ENCODE data around the gene LPIN1. TPM values are rescaled to one million over a fixed set of nuclear protein-coding genes. Genes with fewer than 3 reads are reported as not detected.
"Not testable (repeated sequence)": the region's sequence is repeated elsewhere in the genome, so short reads cannot be mapped to it uniquely, and the experiment has no call there.

The LPIN1 gene
- total RNA-seq, 1 experiment from 2014 or later: 25.8 TPM

DNA sequence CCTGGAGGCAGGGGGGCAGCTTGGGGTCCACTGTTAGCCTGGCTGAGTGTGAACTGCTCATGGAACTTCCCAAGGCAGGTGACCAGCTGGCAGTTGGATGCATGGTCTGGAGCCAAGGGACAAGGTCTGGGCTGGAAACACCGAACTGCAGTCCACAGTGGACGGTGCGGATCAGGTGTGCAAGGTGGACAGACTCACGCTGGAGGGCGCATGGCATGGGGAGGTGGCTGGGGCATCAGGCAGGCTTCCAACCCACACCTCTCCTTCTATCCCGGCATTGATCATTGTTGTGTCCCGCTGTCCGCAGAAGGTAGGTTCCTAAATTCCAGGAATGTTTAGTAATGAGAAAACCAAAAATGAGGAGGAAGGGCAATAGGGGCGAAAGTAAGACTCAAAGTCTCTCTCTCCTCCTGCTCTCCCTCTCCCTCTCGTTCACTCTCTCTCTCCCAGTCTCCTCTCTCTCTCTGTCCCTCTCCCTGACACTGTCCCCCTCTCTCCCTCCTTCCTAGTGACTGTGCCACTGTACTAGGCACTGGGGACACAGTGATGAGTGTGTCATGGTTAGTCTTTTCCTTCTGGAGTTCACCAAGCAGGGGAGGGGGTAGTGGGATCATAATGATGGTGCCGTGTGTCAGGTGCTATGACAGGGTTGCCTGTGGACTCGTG, 30.3 kb upstream of the LPIN1 start:
- DNase-seq (ENCODE audit: low spot score): no peak

DNA sequence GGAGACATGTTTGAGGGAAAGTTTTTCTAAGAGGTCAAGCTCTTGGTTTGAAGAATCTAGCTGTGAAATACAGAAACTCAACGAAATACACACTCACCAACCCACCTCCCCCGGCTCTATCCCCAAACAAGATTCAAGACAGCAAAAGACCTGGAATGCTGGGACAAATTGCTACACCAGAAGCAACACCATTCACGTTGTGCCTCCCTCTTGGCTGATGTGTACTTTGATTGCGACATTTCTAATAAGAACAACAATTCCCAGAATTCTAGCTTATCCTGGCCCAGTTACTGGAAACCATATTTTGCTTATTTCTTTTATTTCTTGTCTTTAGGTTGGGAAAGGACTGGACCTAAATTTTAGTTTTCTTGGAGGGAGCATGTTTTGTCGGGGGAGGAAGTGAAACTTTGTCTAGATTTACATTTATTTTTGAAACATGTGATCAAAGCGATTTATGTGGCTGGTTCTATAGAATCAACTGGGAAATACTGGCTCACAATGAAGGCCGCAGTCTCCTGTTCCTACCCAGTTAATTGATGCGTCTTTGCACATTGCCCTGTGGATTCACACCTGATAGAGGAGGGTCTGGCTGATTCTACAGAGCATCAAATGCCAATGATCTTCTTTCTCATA, 29.6 kb upstream of the LPIN1 start:
- no peak for DNase-seq (ENCODE audit: low spot score)

DNA sequence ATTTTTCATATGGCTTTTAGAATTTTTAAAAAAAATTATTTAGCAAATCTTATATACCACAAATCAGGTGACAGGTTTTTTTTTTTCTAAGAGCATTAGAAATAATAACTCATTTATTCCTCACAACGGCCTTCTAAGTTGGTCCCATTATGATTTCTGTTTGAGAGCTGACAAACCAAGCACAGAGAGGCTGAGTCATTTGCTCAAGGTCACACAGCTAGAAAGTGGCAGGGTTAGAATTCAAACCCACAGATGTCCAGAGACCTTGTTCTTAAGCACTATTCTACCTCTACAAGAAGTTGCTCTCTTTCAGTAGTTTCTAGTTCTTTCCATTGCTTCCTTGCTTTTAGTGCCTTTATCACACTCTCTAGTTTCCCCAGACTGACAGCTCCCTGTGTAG, 28.8 kb upstream of the LPIN1 start:
- DNase-seq (ENCODE audit: low spot score): no peak

DNA sequence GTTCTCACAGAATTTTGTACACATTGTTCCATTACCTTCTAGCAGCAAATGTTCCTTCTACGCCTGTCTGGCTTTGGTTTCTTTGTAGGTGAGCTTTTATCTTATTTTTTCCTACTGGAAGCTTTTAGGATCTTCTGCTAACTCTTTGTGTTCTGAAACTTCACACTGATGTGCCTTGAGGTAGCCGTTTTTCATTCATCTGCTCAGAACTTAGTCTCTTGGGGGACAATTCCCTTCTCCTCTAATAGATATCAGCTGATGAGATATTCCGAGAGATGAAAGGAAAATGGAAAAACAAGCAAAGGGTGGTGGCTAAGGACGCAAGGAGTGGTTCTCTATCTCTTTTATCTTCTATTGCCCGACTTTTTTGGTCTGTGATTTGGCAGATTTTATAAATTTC, 27.8 kb upstream of the LPIN1 start:
- DNase-seq (ENCODE audit: low spot score): no peak

DNA sequence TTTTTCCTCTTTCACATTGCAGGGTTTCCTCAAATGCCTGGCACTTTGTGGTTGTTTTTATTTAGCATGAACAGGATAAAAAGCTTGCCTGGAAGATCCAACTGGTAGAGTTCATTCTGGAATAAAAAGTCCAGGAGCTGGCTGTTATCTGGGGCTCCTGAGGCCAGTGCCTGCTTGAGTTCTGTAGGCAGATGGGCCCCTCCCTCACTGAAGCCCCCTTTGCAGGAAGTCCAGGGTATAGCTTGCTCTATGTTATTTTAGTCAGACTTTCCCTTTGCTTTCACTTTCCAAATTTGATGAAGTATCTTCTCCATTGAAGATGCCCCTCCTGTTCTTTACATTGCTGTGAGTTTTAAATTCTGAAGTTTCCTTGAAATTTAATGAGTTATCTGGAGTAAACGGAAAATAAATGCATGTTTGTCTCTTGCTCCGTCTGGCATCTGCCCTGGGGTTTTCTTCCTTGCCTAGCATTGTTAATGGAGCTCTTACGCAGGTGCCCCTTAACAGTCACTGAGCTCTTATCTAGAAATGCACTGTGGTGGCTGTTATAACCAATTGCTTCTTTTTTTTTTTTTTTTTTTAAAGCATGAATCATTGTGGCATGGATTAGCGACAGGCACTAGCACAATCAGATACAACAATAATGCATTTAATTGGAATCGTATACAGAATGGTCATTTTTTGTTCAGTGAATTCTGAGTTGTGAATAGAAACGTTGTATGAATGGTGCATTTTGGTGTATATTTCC, 27.0 kb upstream of the LPIN1 start:
- DNase-seq (ENCODE audit: low spot score): no peak

DNA sequence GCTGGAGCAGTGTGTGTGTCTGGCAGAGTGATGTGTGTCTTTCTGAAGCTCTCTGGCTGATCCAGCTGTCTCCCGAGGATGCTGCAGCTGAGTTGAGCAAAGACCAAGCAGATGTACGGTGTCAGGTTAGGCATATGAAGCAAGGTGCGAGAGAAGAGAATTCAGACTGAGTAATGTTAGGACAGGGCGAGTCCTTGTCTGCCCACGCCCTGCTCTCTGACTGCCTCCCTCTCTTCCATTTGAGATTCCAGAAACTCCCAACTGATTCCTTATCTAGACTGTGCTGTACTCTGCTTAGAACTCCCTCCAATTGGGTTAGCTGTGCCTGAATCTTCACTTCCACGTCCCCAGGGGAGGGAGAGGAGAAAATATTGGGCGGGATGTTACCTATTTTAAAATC, 25.7 kb upstream of the LPIN1 start:
- no peak for DNase-seq (ENCODE audit: low spot score)

DNA sequence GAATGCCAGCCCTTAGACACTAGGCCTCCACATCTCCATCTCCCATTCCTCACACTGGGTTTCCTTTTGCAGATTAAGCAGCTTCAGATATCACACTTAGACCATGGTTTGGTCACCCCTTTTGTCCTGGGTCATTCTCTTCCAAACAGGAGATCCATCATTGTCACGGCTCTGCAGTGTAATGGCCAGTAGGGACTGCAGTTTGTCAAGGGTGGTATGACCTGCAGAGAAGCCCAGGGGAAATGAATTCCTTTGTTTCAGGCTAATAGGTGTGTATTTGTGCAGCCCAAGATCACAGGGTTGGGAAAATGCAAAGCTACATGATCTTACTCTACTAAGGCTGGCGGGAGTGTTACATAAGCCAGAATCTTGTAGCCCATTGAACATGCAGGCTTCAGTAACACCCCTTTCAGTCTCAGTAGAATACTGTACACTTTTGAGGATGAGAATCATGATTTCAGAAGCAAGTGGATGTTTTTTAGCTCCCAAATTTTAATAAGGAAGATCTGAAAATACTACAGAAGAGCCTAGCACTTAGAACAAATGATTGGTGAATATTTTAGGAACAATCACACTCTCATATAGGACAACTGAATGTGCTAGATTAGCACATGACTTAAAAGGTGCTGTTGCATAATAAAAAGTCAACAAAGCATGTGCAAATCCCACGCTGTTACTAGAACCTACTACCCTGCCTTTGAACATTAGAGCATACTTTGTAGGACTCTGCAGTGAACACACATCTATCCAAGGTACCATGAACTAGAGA, 24.0 kb upstream of the LPIN1 start:
- no peak for DNase-seq (ENCODE audit: low spot score)

DNA sequence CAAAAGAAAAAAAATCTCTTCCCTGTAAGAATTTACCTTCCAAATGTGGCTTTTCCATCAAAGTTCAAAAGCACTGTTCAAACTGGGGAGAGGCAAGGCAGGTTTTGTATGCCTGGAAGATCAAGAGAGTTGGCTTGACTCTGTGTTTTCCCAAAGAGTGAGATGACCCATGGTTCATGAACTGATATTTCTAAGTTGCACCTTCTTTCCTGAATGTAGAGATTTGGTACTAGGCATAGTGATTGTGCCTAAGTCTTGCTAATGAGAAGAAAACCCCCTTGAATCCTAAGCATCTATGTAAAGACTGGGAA, 23.4 kb upstream of the LPIN1 start:
- DNase-seq (ENCODE audit: low spot score): no peak

DNA sequence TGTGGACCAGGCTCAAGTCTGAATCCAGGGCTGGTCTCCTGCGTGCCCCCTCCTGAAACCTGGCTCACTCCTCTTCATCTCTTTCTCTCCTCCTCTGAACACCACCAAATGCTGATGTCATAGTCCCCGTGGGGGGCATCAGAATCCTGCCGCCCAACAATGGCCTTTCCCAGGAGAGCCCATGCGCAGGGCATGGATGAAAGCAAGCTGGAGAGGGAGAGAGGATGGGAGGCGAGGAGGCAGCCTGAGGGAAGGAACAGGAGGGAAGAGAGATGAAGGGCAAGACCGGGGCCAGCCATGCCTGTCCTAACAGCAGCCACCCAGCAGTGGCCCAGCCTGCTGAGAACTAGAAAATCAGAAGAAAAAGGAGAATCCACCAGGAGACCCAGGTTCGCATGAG, 22.3 kb upstream of the LPIN1 start:
- no peak for DNase-seq (ENCODE audit: low spot score)

DNA sequence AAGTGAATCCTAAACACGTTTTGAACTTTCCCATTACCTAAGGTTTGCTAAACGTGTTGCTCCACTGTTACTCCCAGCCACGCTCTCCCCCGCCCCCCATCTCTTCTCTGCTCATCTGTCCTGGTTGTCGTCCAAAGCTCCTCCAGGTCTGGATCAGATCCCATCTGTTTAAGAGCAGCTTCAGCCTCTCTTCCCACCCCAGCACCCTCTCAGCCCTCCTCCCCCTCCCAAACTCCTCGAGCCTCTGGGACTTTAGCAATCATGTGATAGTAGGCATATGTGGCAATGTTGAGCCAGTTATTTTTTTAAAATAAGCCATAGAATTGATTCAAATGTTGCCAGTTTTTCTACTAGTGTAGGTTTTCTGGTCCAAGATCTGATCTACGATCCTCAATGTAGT, 20.0 kb upstream of the LPIN1 start:
- no peak for DNase-seq (ENCODE audit: low spot score)

DNA sequence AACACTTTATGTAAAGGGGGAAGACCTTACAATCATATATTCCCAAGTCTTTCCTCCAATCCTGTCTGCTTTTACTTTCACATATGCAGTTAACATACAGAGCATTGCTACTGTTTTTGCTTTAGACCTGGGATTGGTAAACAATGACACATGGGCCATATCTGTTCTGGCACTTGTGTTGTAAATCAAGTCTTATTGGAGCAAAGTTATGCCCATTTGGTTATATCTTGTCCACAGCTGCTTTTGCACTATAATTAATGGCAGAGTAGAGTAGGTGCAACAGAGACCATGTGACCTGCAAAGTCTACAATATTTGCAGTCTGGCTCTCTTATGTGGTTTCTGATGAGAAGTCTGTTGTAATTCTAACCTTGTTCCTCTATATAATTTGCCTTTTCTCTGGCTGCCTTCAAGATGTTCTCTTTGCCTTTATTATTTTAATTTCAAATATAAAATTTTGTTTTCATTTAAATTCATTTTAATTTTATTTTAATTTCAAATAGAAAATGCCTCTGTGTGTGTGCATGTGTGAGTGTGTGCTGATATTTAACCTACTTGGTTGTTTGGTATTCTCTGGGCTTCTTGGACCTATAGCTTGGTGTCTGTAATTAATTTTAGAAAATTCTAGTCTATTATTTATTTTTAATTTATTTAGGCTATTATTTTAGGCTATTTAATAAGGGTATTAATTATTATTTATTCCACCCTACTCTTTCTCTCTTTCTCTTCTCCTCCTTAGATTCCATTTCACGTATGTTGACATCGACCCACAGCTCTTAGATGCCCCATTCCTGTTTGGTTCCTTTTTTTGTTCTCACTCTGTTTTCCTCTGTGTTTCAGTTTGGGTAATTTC, 16.8 kb upstream of the LPIN1 start:
- DNase-seq (ENCODE audit: low spot score): no peak

DNA sequence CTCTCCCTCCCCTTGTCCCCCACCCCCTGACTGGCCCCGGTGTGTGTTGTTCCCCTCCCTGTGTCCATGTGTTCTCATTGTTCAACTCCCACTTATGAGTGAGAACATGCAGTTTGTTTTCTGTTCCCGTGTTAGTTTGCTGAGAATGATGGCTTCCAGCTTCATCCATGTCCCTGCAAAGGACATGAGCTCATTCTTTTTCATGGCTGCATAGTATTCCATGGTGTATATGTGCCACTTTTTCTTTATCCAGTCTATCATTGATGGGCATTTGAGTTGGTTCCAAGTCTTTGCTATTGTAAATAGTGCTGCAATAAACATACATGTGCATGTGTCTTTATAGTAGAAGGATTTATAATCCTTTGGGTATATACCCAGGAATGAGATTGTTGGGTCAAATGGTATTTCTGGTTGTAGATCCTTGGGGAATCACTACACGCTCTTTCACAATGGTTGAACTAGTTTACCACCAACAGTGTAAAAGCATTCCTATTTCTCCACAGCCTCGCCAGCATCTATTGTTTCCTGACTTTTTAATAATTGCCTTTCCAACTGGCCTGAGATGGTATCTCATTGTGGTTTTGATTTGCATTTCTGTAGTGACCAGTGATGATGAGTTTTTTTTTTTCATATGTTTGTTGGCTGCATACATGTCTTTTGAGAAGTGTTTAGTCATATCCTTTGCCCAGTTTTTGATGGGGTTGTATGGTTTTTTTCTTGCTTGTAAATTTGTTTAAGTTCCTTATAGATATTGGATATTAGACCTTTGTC, 15.0 kb upstream of the LPIN1 start:
- DNase-seq (ENCODE audit: low spot score): not testable (repeated sequence)

DNA sequence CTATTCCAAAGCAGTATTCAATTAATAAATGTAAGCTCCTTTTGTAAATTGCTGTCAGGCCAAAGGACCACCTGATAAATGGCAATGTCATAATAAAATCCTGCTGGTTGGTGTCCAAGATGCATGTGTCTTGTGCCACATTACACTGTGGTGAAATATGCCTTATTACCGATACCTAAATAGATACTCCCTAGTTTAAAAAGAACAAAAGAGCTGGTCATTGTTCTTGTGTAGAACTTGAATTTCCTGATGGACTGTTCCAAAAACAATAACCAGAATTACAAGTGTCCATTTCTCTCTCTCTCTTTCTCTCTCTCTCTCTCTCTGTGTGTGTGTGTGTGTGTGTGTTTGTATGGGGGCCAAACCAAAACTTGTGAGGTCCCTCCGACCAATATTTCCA, 13.8 kb upstream of the LPIN1 start:
- DNase-seq (ENCODE audit: low spot score): no peak

DNA sequence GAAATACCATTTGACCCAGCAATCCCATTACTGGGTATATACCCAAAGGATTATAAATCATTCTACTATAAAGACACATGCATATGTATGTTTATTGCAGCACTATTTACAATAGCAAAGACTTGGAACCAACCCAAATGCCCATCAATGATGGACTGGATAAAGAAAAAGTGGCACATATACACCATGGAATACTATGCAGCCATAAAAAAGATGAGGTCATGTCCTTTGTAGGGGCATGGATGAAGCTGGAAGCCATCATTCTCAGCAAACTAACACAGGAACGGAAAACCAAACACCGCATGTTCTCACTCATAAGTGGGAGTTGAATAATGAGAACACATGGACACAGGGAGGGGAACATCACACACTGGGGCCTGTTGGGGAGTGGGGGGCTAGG, 8.6 kb upstream of the LPIN1 start:
- not testable (repeated sequence) for DNase-seq (ENCODE audit: low spot score)

DNA sequence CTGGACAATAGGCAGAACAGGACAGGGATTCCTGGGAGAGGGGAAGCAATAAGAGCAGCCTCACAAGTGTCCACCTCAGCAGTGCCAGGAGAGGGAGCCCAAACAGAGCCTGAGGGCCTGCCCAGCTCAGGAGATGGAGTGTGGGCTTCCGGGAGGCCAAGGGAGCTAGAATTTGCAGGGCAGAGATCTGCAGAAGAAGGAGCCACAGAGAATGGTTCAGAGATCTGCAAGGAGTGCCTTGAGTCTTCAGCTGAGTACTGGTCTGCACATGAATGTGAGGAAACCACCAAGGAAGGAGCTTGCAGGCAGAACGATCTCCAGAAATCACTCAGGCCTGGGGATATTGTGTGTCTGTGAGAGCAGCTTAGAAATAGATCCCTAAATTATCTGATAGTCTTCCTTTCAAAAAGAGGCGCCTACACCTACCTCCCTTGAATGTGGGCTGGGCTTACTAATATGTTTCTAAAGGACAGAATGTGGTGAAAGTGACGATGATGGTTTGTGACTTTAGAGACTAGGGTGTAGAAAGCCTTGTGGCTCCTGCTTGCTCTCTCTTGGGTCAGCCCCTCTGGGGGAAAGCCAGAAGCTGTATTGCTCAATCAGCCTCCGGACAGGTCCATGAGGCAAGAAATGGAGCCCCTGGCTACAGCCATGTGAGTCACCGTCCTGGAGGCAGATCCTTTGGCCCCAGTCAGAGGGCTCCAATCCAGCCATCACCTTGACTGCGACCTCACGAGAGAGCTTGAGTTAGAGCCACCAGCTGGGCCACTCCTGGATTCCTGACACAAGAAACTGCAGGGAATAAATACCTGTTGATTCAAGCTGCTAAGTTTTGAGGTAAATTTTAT, 7.6 kb upstream of the LPIN1 start:
- peak; percentile 75 for DNase-seq (ENCODE audit: low spot score)

DNA sequence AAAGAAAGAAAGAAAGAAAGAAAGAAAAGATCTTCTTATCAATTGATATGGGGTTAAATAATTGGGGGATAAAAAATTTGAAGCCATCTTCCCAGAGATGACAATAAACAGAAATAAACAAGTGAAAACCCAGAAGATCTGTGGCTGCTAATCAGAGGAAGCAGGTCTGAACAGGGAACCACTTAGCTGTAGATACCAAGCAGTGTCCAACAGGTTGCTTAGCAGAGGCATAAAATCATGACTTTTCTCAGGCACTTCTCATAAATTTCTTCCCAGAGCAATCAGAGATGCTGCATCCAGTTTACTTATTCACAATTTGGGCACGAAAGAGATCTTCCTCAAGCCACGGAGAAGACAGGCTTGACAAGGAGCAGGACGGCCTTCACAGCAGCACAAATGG, 5.7 kb upstream of the LPIN1 start:
- DNase-seq (ENCODE audit: low spot score): no peak

DNA sequence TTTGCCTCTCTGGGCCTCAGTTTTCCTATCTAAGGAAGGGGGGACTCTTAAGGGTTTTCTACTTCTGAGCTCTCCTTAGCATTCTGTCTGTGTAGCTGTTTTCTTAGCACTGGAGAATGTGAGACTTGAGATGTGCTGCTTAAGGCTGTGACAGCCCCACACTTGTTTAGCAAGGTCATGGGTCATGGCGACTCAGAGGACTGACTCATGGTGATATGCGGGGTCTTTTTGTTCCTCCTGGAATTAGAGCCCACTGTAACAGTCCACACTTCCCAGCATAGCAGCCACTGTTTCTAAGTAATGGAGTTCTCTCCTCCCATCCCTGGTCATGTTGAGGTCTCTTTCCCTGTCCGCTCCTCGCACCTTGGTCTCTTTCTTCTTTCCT, 4.1 kb upstream of the LPIN1 start:
- peak; percentile 31 for DNase-seq (ENCODE audit: low spot score)

DNA sequence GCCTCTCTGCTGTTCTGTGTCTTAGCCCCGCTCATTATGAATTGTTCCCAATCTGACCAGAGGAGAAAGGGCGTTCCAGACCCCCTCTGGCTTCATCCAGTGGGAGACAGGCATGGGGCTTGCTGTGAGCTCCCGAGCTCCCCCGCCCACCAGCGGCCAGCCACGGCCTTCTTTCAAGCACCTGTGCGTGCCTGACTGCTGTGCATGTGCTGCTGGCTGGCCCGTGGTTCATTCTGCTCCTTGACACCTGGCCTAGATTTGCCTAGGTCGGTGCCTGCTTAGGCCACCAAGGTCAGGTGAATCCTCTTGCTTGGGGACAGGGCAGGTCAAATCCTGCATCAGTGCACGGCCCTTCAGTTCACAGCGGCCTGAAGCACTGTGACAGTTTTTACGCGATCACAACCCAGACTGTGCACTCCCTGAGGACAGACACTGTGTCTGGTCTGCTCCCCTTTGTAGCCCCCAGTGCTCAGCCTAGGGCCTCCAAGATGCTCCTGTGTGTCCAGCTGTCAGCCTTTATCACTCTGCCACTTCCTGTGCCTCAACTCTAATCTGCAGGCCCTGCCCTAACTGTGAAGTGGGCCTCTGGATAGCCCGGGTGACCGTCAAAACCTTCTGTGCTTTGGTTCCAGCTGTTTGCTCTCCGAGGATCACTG, 3.6 kb upstream of the LPIN1 start:
- DNase-seq (ENCODE audit: low spot score): no peak

DNA sequence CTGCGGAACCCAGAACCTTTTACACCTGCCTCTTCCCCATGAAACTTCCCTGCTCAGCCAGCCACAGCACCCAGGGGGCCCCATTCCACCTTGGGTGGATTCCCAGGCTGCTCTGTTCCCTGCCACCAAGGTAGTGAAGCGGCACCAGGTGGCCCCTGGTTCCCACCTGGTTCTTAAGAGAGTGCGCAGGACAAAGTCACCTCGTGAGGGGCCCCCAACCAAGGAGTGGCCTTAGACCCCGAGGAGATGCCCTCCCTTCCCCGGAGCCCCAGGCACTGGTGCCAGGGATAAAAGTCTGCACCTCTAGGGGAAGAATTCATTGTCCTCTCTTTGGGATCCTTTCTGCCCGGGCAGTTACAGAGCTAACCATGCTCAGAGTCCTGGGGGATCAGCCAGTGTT, 3.1 kb upstream of the LPIN1 start:
- DNase-seq (ENCODE audit: low spot score): no peak

Data from A172 (cell line).